Fibroblast of lung (primary cell): Measurements from ENCODE around the gene GOLM1.

Experiments
- CTCF ChIP-seq, 2 donors: IDR thresholded peaks in 1 of 2; conservative IDR thresholded peaks in 1 of 2; 1 replicate in 1 of 2; 2 replicates in 1 of 2; pipeline ENCODE4 v1.5.1; 2011 to 2012; ENCODE audit warnings: low read length in 2 of 2, control low read depth in 1 of 2, inconsistent platforms in 1 of 2, low read depth in 1 of 2, mild to moderate bottlenecking in 1 of 2
- EZH2 ChIP-seq: IDR thresholded peaks from 2 replicates; pipeline ENCODE4 v1.5.1; 2012; ENCODE audit warnings: low read length, control low read depth, mild to moderate bottlenecking; ENCODE audit errors: missing control alignments

- TF ChIP-seq CTCF (conservative IDR thresholded peaks at IDR 0.05 in 1 of 2, IDR thresholded peaks at IDR 0.05 in 1 of 2; ENCODE audit: low read depth in 1 of 2, low read length in 2 of 2) = no peak
- TF ChIP-seq EZH2 = no peak
Observed at GRCh38 chr9:86027767-86028166, 71.6 kb downstream of the GOLM1 start.
